ENCODE measurements around the gene OBSL1. TPM values are rescaled to one million over a fixed set of nuclear protein-coding genes. Genes with fewer than 3 reads are reported as not detected.

Gene OBSL1
- total RNA-seq, 2 donors from 2014 or later: 121 to 187 TPM

- intact Hi-C loops (cut with DNase I): loop anchor here (1.0 to 5.0 kb wide), 3 partner anchors 25 to 53 kb away; no protein-coding TSS in a partner anchor
- no peak for ATAC-seq
- no peak for DNase-seq
These were observed 46.5 kb downstream of the OBSL1 start for GRCh38 chr2:219524817-219525216.

GRCh38 chr2:219523031-219523671, 48.2 kb downstream of the OBSL1 start:
- ATAC-seq (no peak), DNase-seq (no peak)
- intact Hi-C loops (cut with DNase I): no loop called here

GRCh38 chr2:219522111-219523030, 49.0 kb downstream of the OBSL1 start:
- intact Hi-C loops (cut with DNase I): no loop called here
- peak; percentile 54 for DNase-seq
- ATAC-seq: peak; percentile 14 to 50

- ATAC-seq (peak; percentile 74 to 82), DNase-seq (peak; percentile 51)
- intact Hi-C loops (cut with DNase I): no loop called here
These were observed 50.1 kb downstream of the OBSL1 start for GRCh38 chr2:219521066-219521880.

- no peak for DNase-seq
- intact Hi-C loops (cut with DNase I): no loop called here
- ATAC-seq: peak; percentile 45 to 48
These were observed 51.3 kb downstream of the OBSL1 start for GRCh38 chr2:219520079-219520478.

- ATAC-seq: no peak
- DNase-seq: no peak
- intact Hi-C loops (cut with DNase I): no loop called here
These were observed 51.8 kb downstream of the OBSL1 start for GRCh38 chr2:219519526-219519916.

- no peak for ATAC-seq
- DNase-seq: no peak
- intact Hi-C loops (cut with DNase I): no loop called here
These were observed 53.2 kb downstream of the OBSL1 start for GRCh38 chr2:219517954-219518778.

GRCh38 chr2:219516888-219517287, 54.5 kb downstream of the OBSL1 start:
- intact Hi-C loops (cut with DNase I): no loop called here
- no peak for ATAC-seq
- DNase-seq: no peak

- DNase-seq (no peak), ATAC-seq (no peak)
- intact Hi-C loops (cut with DNase I): no loop called here
These were observed 55.3 kb downstream of the OBSL1 start for GRCh38 chr2:219515874-219516629.

- intact Hi-C loops (cut with DNase I): no loop called here
These were observed 56.5 kb downstream of the OBSL1 start for GRCh38 chr2:219514836-219515235.

GRCh38 chr2:219514196-219514761, 57.1 kb downstream of the OBSL1 start, which contains the start of gene ASIC4:
Gene ASIC4 (plus strand): TSS chr2:219514482. CDS start chr2:219514725, 243 bp downstream.
- peak; percentile 7 to 51 for ATAC-seq
- DNase-seq: no peak
- intact Hi-C loops (cut with DNase I): no loop called here

More at GRCh38 chr2:219514836-219515235, 56.5 kb downstream of the OBSL1 start:
- ATAC-seq: no peak
- DNase-seq: no peak

GRCh38 chr2:219513787-219514186, 57.6 kb downstream of the OBSL1 start:
- intact Hi-C loops (cut with DNase I): no loop called here
- no peak for DNase-seq
- no peak for ATAC-seq

GRCh38 chr2:219512524-219513216, 58.7 kb downstream of the OBSL1 start:
- intact Hi-C loops (cut with DNase I): no loop called here
- DNase-seq (no peak), ATAC-seq (no peak)

GRCh38 chr2:219511547-219512325, 59.6 kb downstream of the OBSL1 start:
- intact Hi-C loops (cut with DNase I): no loop called here
- ATAC-seq: no peak
- DNase-seq: no peak

- DNase-seq: no peak
- ATAC-seq: no peak
- intact Hi-C loops (cut with DNase I): no loop called here
These were observed 60.7 kb downstream of the OBSL1 start for GRCh38 chr2:219510512-219511135.
